WTC11 (cell line): ENCODE measurements around the gene CTNNA3. TPM values are rescaled to one million over a fixed set of nuclear protein-coding genes. Genes with fewer than 3 reads are reported as not detected.

Experiments used
- ATAC-seq: fragments of 200-7000 bp; cut with Tn5 transposase; 2 replicates; pipeline ENCODE4 v1.10.0; 2021; ENCODE audit warnings: mild to moderate bottlenecking, moderate library complexity
- CTCF ChIA-PET: fragments of 300-600 bp; sonication (Branson Sonifier 250); formaldehyde crosslinking; loops from one replicate; lab custom pipeline; 2021; ENCODE audit warnings: antibody characterized with exemption; lab: Charles Lee
- POLR2A ChIA-PET: fragments of 350-600 bp; sonication (Branson Sonifier 250); formaldehyde crosslinking; loops from one replicate; lab custom pipeline; 2021; ENCODE audit warnings: antibody characterized with exemption; lab: Charles Lee
- DNase-seq: peaks from one replicate; pipeline ENCODE4 v3.0.0; 2021; ENCODE audit warnings: low spot score
- H3K27ac Mint-ChIP-seq: 2 replicates; pipeline ENCODE4 v1.8.0; 2021; ENCODE audit warnings: mixed read lengths
- H3K27me3 Mint-ChIP-seq: 2 replicates; pipeline ENCODE4 v1.8.0; 2021; ENCODE audit warnings: low read depth, mild to moderate bottlenecking, moderate library complexity, mixed read lengths
- H3K36me3 Mint-ChIP-seq: 2 replicates; pipeline ENCODE4 v1.8.0; 2021; ENCODE audit warnings: mixed read lengths
- H3K4me1 Mint-ChIP-seq: 2 replicates; pipeline ENCODE4 v1.8.0; 2022; ENCODE audit warnings: mixed read lengths
- H3K4me3 Mint-ChIP-seq: 2 replicates; pipeline ENCODE4 v1.8.0; 2021; ENCODE audit warnings: mild to moderate bottlenecking, moderate library complexity, mixed read lengths
- H3K9me3 Mint-ChIP-seq: 2 replicates; pipeline ENCODE4 v1.8.0; 2021; ENCODE audit warnings: mixed read lengths
- ARID4B ChIP-seq: sonication (generic); formaldehyde crosslinking; IDR thresholded peaks from 2 replicates; pipeline ENCODE4 v1.8.0; 2023; ENCODE audit warnings: missing genetic modification reagents, mild to moderate bottlenecking, borderline replicate concordance
- ATF1 ChIP-seq: sonication (generic); formaldehyde crosslinking; IDR thresholded peaks from 2 replicates; pipeline ENCODE4 v1.8.1; 2023; ENCODE audit warnings: mild to moderate bottlenecking, moderate library complexity, missing genetic modification reagents
- ATF3 ChIP-seq: sonication (generic); formaldehyde crosslinking; conservative IDR thresholded peaks from 2 replicates; pipeline ENCODE4 v1.8.1; 2022; ENCODE audit warnings: mild to moderate bottlenecking, missing genetic modification reagents
- ATF6 ChIP-seq: sonication (generic); formaldehyde crosslinking; IDR thresholded peaks from 2 replicates; pipeline ENCODE4 v1.8.1; 2023; ENCODE audit warnings: mild to moderate bottlenecking, missing genetic modification reagents
- CREM ChIP-seq: sonication (generic); formaldehyde crosslinking; IDR thresholded peaks from 2 replicates; pipeline ENCODE4 v1.8.1; 2022; ENCODE audit warnings: mild to moderate bottlenecking, missing genetic modification reagents, moderate library complexity
- CTCF ChIP-seq: fragments of 200-600 bp; IDR thresholded peaks from 2 replicates; pipeline ENCODE4 v1.8.0; 2022; ENCODE audit warnings: antibody characterized with exemption
- E2F4 ChIP-seq: sonication (generic); formaldehyde crosslinking; IDR thresholded peaks from 2 replicates; pipeline ENCODE4 v1.8.1; 2022; ENCODE audit warnings: low read depth, mild to moderate bottlenecking, moderate library complexity, missing genetic modification reagents, borderline replicate concordance
- E2F5 ChIP-seq: sonication (generic); formaldehyde crosslinking; IDR thresholded peaks from 2 replicates; pipeline ENCODE4 v1.8.1; 2022; ENCODE audit warnings: mild to moderate bottlenecking, moderate library complexity, missing genetic modification reagents
- ETV6 ChIP-seq: sonication (generic); formaldehyde crosslinking; IDR thresholded peaks from 2 replicates; pipeline ENCODE4 v1.8.1; 2022; ENCODE audit warnings: mild to moderate bottlenecking, missing genetic modification reagents
- FOXK1 ChIP-seq: sonication (generic); formaldehyde crosslinking; IDR thresholded peaks from 2 replicates; pipeline ENCODE4 v1.8.0; 2022; ENCODE audit warnings: mild to moderate bottlenecking, moderate library complexity, missing genetic modification reagents
- FOXP1 ChIP-seq: sonication (generic); formaldehyde crosslinking; IDR thresholded peaks from 2 replicates; pipeline ENCODE4 v1.8.0; 2022; ENCODE audit warnings: missing genetic modification reagents, mild to moderate bottlenecking, moderate library complexity, borderline replicate concordance
- GTF2I ChIP-seq: fragments of 250-450 bp; sonication (Bioruptor Pico); conservative IDR thresholded peaks from 2 replicates; pipeline ENCODE4 v1.4.0; 2021; ENCODE audit warnings: mild to moderate bottlenecking
- HMGA2 ChIP-seq: fragments of 250-450 bp; sonication (Bioruptor Pico); IDR thresholded peaks from 2 replicates; pipeline ENCODE4 v1.4.0; 2021; ENCODE audit warnings: mild to moderate bottlenecking, moderate library complexity
- JAZF1 ChIP-seq: fragments of 250-450 bp; sonication (Bioruptor Pico); IDR thresholded peaks from 2 replicates; pipeline ENCODE4 v1.9.0; 2021; ENCODE audit warnings: moderate library complexity, mild to moderate bottlenecking, inconsistent platforms
- KAT7 ChIP-seq: sonication (generic); formaldehyde crosslinking; IDR thresholded peaks from 2 replicates; pipeline ENCODE4 v1.8.1; 2023; ENCODE audit warnings: missing genetic modification reagents, mild to moderate bottlenecking, borderline replicate concordance
- NFE2L1 ChIP-seq: sonication (generic); formaldehyde crosslinking; IDR thresholded peaks from 2 replicates; pipeline ENCODE4 v1.8.1; 2023; ENCODE audit warnings: missing genetic modification reagents
- OVOL2 ChIP-seq: fragments of 250-450 bp; sonication (Bioruptor Pico); IDR thresholded peaks from 2 replicates; pipeline ENCODE4 v1.9.0; 2021; ENCODE audit warnings: mild to moderate bottlenecking, borderline replicate concordance
- TCF7 ChIP-seq: sonication (generic); formaldehyde crosslinking; IDR thresholded peaks from 2 replicates; pipeline ENCODE4 v1.8.0; 2022; ENCODE audit warnings: mild to moderate bottlenecking, low read depth, missing genetic modification reagents, moderate library complexity
- ZNF281 ChIP-seq: sonication (generic); formaldehyde crosslinking; IDR thresholded peaks from 2 replicates; pipeline ENCODE4 v1.8.0; 2023; ENCODE audit warnings: mild to moderate bottlenecking, missing genetic modification reagents
- ZNF416 ChIP-seq: fragments of 250-450 bp; sonication (Bioruptor Pico); IDR thresholded peaks from 2 replicates; pipeline ENCODE4 v1.9.0; 2021; ENCODE audit warnings: mild to moderate bottlenecking, inconsistent platforms
- total RNA-seq: library from RNA; stranded (reverse); gene quantifications from 3 replicates; pipeline ENCODE4 v1.2.3, GENCODE V29; 2021

Gene CTNNA3
- total RNA-seq, 1 experiment from 2014 or later = 6.1 TPM

GRCh38 chr10:66880292-66880691 lies 815.7 kb downstream of the CTNNA3 start (continued):
- TF ChIP-seq CTCF = no peak
- no peak for TF ChIP-seq ATF3

- Mint-ChIP-seq H3K9me3 (no peaks in the 10 kb centered on the region), H3K4me3 (no peak overlapping the region), H3K27ac (no peak overlapping the region), H3K4me1 (peaks cover 10% of the 10 kb centered on the region), H3K27me3 (no peaks in the 10 kb centered on the region), H3K36me3 (no peaks in the 10 kb centered on the region)
- CTCF ChIA-PET = no interaction called here
- no peak for ATAC-seq
- no peak for DNase-seq
- POLR2A ChIA-PET = no interaction called here
- no peak for TF ChIP-seq E2F4 (CRISPR knock-in tag)
- TF ChIP-seq OVOL2 (CRISPR knock-in tag) = no peak
- no peak for TF ChIP-seq ZNF281 (CRISPR knock-in tag)
- TF ChIP-seq ATF3 = no peak
- no peak for TF ChIP-seq CREM
- TF ChIP-seq KAT7 = no peak
- no peak for TF ChIP-seq FOXK1
- TF ChIP-seq ARID4B (CRISPR knock-in tag) = no peak
- no peak for TF ChIP-seq ETV6
- no peak for TF ChIP-seq JAZF1 (CRISPR knock-in tag)
- TF ChIP-seq ATF6 = no peak
- TF ChIP-seq FOXP1 (CRISPR knock-in tag) = no peak
- no peak for TF ChIP-seq TCF7 (CRISPR knock-in tag)
- no peak for TF ChIP-seq ATF1 (CRISPR knock-in tag)
- TF ChIP-seq ZNF416 (CRISPR knock-in tag) = no peak
- no peak for TF ChIP-seq NFE2L1
- no peak for TF ChIP-seq GTF2I
- TF ChIP-seq HMGA2 (CRISPR knock-in tag) = no peak
- TF ChIP-seq E2F5 (CRISPR knock-in tag) = no peak
Measured at GRCh38 chr10:66877361-66877760, 818.6 kb downstream of the CTNNA3 start.
